ENCODE results near the gene TSC2.
"Not testable (repeated sequence)": the region's sequence is repeated elsewhere in the genome, so short reads cannot be mapped to it uniquely, and the experiment has no call there.

Gene TSC2

DNA sequence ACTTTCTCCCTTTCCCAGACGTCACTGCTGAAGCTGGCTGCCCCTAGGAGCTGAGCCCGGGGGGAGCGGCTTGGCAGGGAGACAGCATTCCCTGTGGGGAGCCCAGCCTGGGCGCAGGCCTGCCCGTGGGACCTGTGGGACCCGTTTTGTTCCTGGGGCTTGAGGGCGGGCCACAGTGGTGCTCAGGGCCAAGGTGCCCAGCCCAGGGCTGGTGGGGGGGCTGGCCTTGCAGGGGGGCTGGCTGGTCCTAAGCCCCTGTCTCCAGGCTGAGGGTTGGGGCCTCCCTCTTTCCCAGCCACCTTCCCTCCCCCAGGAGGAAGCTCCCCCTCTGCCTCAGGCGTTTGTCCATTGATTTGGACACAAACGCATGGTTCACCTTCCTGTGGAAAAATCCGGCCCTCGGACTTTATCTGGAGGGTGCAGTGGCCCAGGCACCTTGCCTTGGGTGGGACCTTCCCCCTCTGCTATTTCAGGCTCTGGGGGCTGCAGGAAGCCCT, 16.7 kb upstream of the TSC2 start:
- DNase-seq, result no peak

GRCh38 chr16:2032285-2033056, 15.3 kb upstream of the TSC2 start:
- DNase-seq, result no peak

- DNase-seq, result peak in 1 of 2 donors; percentile 33
Measured at GRCh38 chr16:2033057-2033908, 14.5 kb upstream of the TSC2 start.

DNA sequence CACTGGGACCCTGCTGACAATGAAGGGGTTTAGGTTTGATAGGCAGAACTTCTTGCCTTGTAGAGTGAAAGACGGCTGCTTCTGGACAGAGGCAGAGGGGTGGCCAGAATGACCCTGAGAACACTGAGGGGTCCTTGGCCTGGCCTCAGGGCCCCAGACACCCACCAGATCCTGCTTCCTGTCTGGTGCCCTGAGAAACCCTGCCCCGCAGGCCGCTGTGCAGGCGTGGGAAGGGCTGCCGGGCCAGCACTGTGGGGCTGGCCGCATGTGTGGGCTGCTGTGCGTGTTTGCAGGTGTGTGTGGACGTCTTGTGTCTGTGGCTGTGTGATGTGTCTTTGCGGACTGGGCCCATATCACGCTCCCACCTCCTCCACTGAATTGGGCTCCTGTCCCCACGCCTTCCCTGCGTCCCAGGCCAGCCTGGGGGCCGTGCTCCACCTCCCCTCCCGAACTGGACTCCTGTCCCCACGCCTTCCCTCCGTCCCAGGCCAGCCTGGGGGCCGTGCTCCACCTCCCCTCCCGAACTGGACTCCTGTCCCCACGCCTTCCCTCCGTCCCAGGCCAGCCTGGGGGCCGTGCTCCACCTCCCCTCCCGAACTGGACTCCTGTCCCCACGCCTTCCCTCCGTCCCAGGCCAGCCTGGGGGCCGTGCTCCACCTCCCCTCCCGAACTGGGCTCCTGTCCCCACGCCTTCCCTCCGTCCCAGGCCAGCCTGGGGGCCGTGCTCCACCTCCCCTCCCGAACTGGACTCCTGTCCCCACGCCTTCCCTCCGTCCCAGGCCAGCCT, 13.7 kb upstream of the TSC2 start:
- not testable (repeated sequence) for DNase-seq

- DNase-seq, result no peak
Measured at GRCh38 chr16:2034696-2035430, 12.9 kb upstream of the TSC2 start.

DNA sequence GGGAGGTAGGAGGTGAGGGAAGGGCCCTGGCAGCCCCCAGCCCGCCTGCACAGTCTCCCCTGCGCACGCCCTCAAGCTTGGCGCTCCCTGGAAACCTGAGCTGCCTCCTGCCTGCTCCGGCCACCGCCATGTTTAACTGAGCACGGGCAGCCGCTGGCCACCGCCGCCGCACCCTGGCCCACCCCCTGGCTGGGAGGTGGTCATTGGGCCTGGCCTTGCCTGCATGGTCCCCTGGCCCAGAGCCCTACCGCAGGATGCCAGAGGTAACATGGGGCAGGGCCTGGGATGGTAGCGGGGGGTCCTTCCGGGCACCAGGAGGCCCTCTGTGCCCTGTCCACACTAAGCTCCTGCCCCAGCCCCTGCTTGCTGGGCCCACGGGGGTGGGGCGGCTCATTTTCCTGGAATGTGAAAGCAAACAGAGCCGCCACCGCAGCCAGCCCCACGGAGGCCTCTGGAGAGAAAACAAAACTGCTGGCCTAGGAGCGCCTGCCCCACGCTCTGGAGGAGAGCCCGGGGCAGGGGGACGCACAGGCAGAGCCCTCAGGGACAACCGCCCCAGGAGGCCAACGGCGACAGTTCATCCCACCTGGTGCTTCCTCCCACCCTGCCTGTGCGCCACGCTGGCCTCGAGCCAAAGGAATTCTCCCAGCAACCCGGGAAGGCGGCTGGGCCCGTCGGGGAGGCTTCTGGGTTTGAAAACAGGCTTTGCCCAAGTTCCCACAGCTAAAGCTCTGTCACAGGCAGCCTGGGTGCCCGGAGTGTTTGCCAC, 12.2 kb upstream of the TSC2 start:
- DNase-seq, result no peak

GRCh38 chr16:2036200-2036966, 11.4 kb upstream of the TSC2 start:
- DNase-seq, result no peak

DNA sequence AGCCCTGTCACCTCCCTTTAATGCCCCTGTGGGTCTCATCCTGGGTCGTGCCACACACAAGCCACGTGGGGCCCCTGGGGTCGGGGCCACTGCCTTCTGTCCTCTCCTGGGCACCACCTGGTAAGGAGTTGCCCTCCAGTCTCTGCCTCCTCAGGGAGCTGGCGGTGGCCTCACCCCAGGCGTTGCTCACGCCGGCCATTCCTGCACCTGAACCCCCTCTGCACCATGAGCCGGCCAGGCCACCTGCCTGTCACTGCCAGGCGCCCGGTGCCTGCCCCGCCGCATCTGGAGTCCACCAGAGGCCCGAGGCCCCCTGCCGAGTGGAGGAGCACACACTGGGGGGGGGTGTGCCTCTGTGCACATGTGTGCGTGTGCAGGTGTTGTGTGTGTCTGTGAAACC, 10.7 kb upstream of the TSC2 start:
- no peak for DNase-seq

DNA sequence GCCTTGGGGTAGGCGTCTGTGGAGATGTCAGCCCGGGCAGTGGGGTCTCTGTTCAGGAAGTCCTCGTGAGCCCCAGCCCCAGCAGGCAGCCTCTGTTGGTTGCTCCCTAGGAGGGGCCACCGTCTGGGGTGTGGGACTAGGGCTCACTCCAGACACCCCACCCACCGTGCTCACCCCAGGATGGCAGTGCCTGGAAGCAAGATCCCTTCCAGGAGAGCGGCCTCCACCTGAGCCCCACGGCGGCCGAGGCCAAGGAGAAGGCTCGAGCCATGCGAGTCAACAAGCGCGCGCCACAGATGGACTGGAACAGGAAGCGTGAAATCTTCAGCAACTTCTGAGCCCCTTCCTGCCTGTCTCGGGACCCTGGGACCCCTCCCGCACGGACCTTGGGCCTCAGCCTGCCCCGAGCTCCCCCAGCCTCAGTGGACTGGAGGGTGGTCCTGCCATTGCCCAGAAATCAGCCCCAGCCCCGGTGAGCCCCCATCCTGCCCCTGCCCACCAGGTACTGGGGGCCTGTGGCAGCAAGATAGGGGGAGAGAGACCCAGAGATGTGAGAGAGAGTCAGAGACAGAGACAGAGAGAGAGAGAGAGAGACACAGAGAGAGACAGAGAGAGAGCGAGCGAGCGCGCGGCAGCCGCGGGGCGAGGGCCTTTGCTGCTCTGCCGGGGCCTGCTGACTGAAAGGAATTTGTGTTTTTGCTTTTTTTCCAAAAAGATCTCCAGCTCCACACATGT, 10.0 kb upstream of the TSC2 start:
- no peak for DNase-seq

GRCh38 chr16:2038382-2039231, 9.2 kb upstream of the TSC2 start:
- no peak for DNase-seq

- no peak for DNase-seq
Measured at GRCh38 chr16:2039274-2040031, 8.3 kb upstream of the TSC2 start.

GRCh38 chr16:2040041-2040786, 7.6 kb upstream of the TSC2 start:
- no peak for DNase-seq

GRCh38 chr16:2040787-2041522, 6.8 kb upstream of the TSC2 start:
- no peak for DNase-seq

DNA sequence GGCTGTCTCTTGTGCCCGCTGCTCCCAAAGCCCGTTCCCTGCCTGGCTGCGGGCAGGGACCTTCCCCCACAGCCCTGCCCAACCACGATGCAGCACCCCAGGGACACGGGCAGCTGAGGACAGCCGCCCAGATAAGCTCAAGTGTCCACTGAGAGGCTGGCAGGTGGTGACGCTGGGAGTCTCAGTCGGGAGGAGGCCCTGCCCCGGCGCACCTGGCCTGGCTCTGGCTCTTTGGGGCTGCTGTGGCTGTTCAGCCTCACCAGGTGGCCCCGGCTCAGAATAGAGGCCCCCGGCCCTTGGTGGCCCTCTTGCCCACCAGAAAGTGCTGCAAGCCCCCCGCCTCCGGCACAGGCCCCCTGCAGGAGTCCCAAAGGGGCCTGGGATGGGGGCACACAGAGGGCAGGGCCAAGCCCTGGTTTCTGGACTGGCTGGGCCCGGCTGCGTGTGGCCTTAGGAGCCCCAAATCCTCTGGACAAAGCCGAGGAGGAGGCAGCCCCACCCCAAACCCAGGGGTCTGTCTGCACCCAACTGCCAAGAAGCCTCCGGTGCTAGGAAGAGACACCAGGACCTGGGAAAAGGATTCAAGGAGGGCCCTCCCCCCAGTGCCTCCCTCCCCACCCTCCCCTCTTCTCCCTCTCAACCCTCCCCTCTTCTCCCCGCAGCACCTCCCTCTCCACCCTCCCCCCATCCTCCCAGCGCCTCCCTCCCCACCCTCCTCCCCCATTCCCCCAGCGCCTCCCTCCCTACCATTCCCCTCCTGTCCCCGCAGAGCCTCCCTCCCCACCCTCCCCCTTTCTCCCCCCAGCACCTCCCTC, 5.4 kb upstream of the TSC2 start:
- no peak for DNase-seq

DNA sequence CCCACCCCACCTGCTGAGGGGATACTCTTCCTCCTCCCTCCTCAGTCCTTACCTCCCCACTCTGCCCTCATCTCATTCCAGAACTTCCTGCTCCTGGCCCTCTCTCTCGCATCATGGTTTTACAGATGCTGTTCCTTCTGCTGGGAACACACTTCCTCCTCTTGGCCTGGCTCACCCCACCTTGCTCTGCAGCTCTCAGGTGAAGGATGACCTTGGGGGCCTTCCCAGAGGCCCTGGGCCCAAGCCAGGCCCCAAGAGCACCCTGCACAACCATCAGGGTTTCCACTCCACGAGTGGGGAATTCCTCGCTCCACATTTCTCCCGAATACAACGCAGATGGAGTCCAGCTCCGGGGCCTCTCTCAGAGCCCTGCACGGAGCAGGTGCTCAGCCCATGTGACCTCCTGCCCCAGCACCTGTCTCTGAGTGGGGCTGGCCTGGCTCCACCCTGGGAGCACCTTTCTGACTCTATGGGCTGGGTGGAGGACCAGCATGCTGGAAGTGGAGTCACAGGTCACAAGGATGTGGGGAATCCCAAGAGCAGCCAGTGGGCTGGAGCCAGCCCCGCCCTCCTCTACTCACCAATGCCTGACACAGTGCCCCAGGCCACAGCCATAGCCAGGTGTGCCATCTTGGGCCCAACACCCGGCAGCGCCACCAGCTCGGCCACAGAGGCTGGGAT, 4.7 kb upstream of the TSC2 start:
- DNase-seq, result no peak
